ENCODE data around the gene RIBC2. TPM values are rescaled to one million over a fixed set of nuclear protein-coding genes. Genes with fewer than 3 reads are reported as not detected.

The RIBC2 gene, protein sequence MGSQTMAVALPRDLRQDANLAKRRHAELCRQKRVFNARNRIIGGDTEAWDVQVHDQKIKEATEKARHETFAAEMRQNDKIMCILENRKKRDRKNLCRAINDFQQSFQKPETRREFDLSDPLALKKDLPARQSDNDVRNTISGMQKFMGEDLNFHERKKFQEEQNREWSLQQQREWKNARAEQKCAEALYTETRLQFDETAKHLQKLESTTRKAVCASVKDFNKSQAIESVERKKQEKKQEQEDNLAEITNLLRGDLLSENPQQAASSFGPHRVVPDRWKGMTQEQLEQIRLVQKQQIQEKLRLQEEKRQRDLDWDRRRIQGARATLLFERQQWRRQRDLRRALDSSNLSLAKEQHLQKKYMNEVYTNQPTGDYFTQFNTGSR
- total RNA-seq (2014; rRNA removed; shearing (Covaris generic)), result not detected in 2 replicates

DNA sequence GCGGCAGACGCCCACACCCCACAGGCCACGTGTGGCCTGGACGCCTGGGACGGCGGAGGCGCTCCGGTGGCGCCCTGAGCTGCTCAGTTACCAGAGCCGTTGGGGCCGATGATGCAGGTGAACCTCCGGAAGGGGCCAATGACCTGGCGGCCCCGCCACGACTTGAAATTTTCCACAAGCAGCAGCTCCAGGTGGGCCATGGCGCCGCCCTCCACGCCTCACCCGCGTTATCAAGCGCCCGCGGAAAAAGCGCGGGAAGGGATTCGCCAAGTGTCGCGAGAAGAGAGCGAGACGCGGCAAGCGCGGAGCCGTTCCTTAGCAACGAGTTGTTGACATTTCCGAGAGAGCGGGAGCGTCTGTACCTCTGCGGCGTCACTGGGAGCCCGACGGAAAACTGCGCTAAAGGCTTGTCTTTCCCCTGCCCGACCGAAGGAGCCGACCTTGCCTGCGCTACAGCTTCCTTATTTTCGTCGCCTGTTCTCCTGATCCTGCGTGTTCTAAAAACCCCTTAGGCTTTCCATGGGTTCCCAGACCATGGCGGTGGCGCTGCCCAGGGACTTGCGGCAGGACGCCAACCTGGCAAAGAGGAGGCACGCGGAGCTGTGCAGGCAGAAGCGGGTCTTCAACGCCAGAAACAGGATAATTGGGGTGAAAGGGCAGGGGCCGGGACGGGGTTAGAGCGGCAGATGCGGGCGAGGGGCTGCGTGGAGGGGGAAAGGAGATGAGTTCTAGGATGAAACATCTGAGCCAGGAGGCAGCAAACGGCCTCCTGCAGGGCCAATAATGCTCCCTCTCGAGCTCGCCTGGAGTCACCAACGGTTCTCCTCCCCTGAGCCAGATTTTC lies at the start of gene RIBC2, which contains the start of gene SMC1B:
Gene RIBC2, plus strand, starts transcription at position 326 of the 844 bp plus-strand sequence. Its CDS starts 194 bp downstream, at position 520.
Gene SMC1B, minus strand, starts transcription at position 232 of the 844 bp plus-strand sequence. Its CDS starts 32 bp downstream, at position 200.

Other genes starting within 250 kb of the RIBC2 start
- gene NUP50, start 249.8 kb upstream of the RIBC2 start, total RNA-seq (2014; rRNA removed; shearing (Covaris generic)), result 61.7 and 67.9 TPM in 2 replicates
- 18.4 and 26.4 TPM in 2 replicates for gene KIAA0930, start 172.8 kb upstream of the RIBC2 start, total RNA-seq (2014; rRNA removed; shearing (Covaris generic))
- gene UPK3A, start 128.7 kb upstream of the RIBC2 start, total RNA-seq (2014; rRNA removed; shearing (Covaris generic)), result not detected in 2 replicates
- 11.0 and 15.1 TPM in 2 replicates for gene FAM118A, start 103.8 kb upstream of the RIBC2 start, total RNA-seq (2014; rRNA removed; shearing (Covaris generic))
- gene SMC1B, start 94 bp upstream of the RIBC2 start, total RNA-seq (2014; rRNA removed; shearing (Covaris generic)), result not detected in 2 replicates
- 1.1 and 1.4 TPM in 2 replicates for gene FBLN1, start 89.2 kb downstream of the RIBC2 start, total RNA-seq (2014; rRNA removed; shearing (Covaris generic))